HEK293T (cell line): ENCODE data around the gene UAP1.

Experiments
- CTCF ChIA-PET: fragments of 350-600 bp; formaldehyde crosslinking; extraction: SDS; loops from one replicate; lab custom pipeline; 2021; ENCODE audit warnings: antibody characterized with exemption, inconsistent platforms; lab: Yijun Ruan, JAX
- POLR2A ChIA-PET: fragments of 350-600 bp; formaldehyde crosslinking; extraction: SDS; loops from one replicate; lab custom pipeline; 2020; ENCODE audit warnings: antibody characterized with exemption, inconsistent platforms; lab: Yijun Ruan, JAX
- DNase-seq: peaks from one replicate; pipeline ENCODE4 v3.0.0; 2012; ENCODE audit warnings: mixed read lengths; ENCODE audit errors: extremely low spot score
- ARNT ChIP-seq: fragments of 450-650 bp; IDR thresholded peaks from 2 replicates; pipeline ENCODE4 v1.6.1; 2017; ENCODE audit warnings: mild to moderate bottlenecking
- BHLHE40 ChIP-seq: fragments of 450-650 bp; IDR thresholded peaks from 2 replicates; pipeline ENCODE4 v1.6.1; 2016; ENCODE audit warnings: mild to moderate bottlenecking, moderate library complexity, borderline replicate concordance
- CTBP1 ChIP-seq: fragments of 450-650 bp; IDR thresholded peaks from 2 replicates; pipeline ENCODE4 v1.6.1; 2016; ENCODE audit warnings: borderline replicate concordance
- ELF4 ChIP-seq: fragments of 450-650 bp; IDR thresholded peaks from 2 replicates; pipeline ENCODE4 v1.6.1; 2017; ENCODE audit warnings: antibody characterized with exemption
- FOXA1 ChIP-seq: fragments of 450-650 bp; IDR thresholded peaks from 2 replicates; pipeline ENCODE4 v1.6.1; 2016; ENCODE audit warnings: mild to moderate bottlenecking
- FOXK2 ChIP-seq: fragments of 450-650 bp; IDR thresholded peaks from 2 replicates; pipeline ENCODE4 v1.6.1; 2016; ENCODE audit warnings: mild to moderate bottlenecking
- FOXM1 ChIP-seq: fragments of 450-650 bp; IDR thresholded peaks from 2 replicates; pipeline ENCODE4 v1.6.1; 2017; ENCODE audit warnings: mild to moderate bottlenecking, borderline replicate concordance
- HDGF ChIP-seq: fragments of 450-650 bp; IDR thresholded peaks from 2 replicates; pipeline ENCODE4 v1.6.1; 2017; ENCODE audit warnings: antibody characterized with exemption, borderline replicate concordance
- L3MBTL2 ChIP-seq: fragments of 450-650 bp; conservative IDR thresholded peaks from 2 replicates; pipeline ENCODE4 v1.6.1; 2016; ENCODE audit warnings: mild to moderate bottlenecking
- LEF1 ChIP-seq: fragments of 450-650 bp; IDR thresholded peaks from 2 replicates; pipeline ENCODE4 v1.6.1; 2017; ENCODE audit warnings: mild to moderate bottlenecking, borderline replicate concordance
- NFRKB ChIP-seq: fragments of 450-650 bp; IDR thresholded peaks from 2 replicates; pipeline ENCODE4 v1.6.1; 2016; ENCODE audit warnings: mild to moderate bottlenecking, moderate library complexity
- SP1 ChIP-seq: fragments of 450-650 bp; IDR thresholded peaks from 2 replicates; pipeline ENCODE4 v1.6.1; 2017
- SUZ12 ChIP-seq: fragments of 450-650 bp; IDR thresholded peaks from 2 replicates; pipeline ENCODE4 v1.6.1; 2016; ENCODE audit warnings: mild to moderate bottlenecking
- TARDBP ChIP-seq: fragments of 450-650 bp; IDR thresholded peaks from 2 replicates; pipeline ENCODE4 v1.6.1; 2016
- ZNF384 ChIP-seq: fragments of 450-650 bp; IDR thresholded peaks from 2 replicates; pipeline ENCODE4 v1.6.1; 2016
- TF ChIP-seq, protein P1 (sequence below): fragments of 450-650 bp; IDR thresholded peaks from 2 replicates; pipeline ENCODE4 v1.6.1; 2016

UAP1 gene

DNA sequence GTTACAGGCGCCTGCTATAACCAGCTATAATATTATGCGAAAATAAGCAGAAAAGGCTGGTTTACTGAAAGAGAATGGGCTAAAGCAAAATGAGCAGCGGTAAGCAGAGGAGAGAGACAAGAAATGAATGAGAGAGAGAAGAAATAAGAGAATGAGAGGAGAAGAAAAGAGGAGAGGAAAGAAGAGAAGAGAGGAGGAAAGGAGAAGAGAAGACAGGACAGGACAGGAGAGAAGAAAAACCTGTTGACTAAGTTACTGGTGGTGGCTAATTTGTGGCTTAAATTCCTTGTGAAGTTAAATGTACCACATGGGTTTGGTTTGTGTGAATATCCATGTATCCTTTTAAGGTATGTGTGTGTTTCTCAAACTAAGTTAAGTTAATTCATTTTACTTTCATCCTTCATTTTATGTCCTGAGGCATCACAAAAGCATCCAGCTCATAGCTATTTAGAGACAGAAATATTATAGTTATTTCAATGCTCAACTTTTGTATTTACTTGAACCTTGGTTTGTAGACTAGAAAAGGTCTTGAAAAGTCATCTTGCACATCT lies 67.6 kb downstream of the UAP1 start:
- TF ChIP-seq TARDBP (no peak), L3MBTL2 (no peak), FOXA1 (no peak), ARNT (no peak), ZNF384 (no peak), FOXK2 (no peak), NFRKB (no peak), LEF1 (no peak), CTBP1 (no peak), ELF4 (no peak), BHLHE40 (no peak), FOXM1 (no peak), HDGF (no peak), SP1 (no peak), SUZ12 (no peak)
- TF ChIP-seq, protein P1, sequence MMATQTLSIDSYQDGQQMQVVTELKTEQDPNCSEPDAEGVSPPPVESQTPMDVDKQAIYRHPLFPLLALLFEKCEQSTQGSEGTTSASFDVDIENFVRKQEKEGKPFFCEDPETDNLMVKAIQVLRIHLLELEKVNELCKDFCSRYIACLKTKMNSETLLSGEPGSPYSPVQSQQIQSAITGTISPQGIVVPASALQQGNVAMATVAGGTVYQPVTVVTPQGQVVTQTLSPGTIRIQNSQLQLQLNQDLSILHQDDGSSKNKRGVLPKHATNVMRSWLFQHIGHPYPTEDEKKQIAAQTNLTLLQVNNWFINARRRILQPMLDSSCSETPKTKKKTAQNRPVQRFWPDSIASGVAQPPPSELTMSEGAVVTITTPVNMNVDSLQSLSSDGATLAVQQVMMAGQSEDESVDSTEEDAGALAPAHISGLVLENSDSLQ = no peak
- DNase-seq = no peak
- ChIA-PET CTCF (interaction anchor here (0.9 kb wide), 1 partner anchor 15 kb away, joined by 3 read pairs; no protein-coding TSS in a partner anchor), POLR2A (no interaction called here)

DNA sequence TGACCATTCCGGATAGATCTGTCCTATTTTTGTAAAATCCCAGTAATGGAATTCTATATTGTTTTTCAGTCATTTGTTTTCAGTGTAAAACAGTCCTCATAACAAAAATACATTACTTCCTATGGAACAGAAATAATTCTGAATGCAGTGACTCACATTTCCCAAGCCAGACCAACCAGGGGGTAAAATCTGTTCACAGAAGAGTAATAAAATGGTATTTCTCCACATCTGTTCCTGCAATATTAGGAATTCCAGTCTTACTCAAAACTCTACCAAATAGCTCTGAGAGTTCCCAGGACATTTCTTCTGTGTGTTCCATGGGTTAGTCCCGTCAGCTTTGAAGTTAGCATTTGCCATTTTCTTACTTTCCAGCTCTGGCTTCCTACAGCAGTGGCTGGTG lies 68.1 kb downstream of the UAP1 start:
- POLR2A ChIA-PET = no interaction called here

DNA sequence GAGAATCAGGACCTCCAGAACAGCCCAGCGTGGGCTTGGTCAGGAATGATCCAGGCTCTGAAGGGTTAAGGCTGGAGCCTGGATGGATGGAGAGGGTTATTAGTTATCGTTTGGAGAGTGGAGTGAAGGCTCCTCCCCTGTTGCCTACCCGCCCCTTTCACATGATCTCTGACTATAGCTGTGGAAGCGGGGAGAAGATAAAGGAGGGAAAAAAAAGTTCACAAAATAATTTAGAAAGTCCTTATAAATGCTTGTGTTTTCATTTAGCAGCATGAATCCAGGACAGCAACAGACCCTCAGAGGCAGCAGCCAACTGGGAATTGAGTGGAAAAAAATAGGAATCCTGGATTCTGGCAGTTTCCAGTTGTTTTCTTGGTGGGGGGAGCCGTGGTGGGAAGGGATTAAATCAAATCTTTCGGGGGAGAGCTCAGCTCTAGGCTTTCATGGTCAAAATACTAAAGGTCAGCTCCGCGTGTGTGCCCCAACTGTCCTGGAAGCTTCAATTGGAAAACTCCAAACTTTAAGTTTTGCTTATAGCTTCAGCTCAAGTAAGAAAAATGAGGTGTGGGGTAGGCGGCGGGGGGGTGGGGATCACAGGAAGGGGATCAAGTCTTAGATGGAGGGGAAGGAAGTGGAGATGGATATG lies 70.1 kb downstream of the UAP1 start:
- TF ChIP-seq SP1 = no peak
- no peak for TF ChIP-seq BHLHE40
- no peak for TF ChIP-seq FOXA1
- TF ChIP-seq LEF1 = no peak
- no peak for TF ChIP-seq L3MBTL2
- no peak for TF ChIP-seq ELF4
- no peak for TF ChIP-seq FOXM1
- TF ChIP-seq TARDBP = no peak
- no peak for TF ChIP-seq ARNT
- no peak for TF ChIP-seq SUZ12
- TF ChIP-seq FOXK2 = no peak
- TF ChIP-seq HDGF = no peak
- TF ChIP-seq NFRKB = no peak
- TF ChIP-seq, protein P1 = no peak
- TF ChIP-seq ZNF384 = no peak
- no peak for TF ChIP-seq CTBP1
- POLR2A ChIA-PET = no interaction called here
- DNase-seq = peak; percentile 65
- CTCF ChIA-PET = interaction anchor here (0.7 kb wide), 1 partner anchor 168 kb away, joined by 3 read pairs; no protein-coding TSS in a partner anchor

More for the DNA sequence above, 68.1 kb downstream of the UAP1 start:
- TF ChIP-seq HDGF (no peak), ARNT (no peak), ELF4 (no peak), FOXK2 (no peak), NFRKB (no peak), TARDBP (no peak), ZNF384 (no peak), BHLHE40 (no peak), SUZ12 (no peak), FOXA1 (no peak)
- TF ChIP-seq, protein P1 = no peak
- CTCF ChIA-PET = interaction anchor here (0.9 to 1.0 kb wide), 2 partner anchors 16 to 171 kb away, joined by 3 read pairs; no protein-coding TSS in a partner anchor
- no peak for DNase-seq

GRCh38 chr1:162632217-162632666 lies 70.7 kb downstream of the UAP1 start, which contains the start of gene DDR2:
Gene DDR2 (plus strand): TSS chr1:162632464. CDS start chr1:162719064, 86,600 bp downstream.
- ChIA-PET CTCF (interaction anchor here (0.7 kb wide), 1 partner anchor 168 kb away, joined by 3 read pairs; no protein-coding TSS in a partner anchor), POLR2A (no interaction called here)
- peak; percentile 37 for DNase-seq
- TF ChIP-seq ZNF384 = no peak
- no peak for TF ChIP-seq FOXA1

DNA sequence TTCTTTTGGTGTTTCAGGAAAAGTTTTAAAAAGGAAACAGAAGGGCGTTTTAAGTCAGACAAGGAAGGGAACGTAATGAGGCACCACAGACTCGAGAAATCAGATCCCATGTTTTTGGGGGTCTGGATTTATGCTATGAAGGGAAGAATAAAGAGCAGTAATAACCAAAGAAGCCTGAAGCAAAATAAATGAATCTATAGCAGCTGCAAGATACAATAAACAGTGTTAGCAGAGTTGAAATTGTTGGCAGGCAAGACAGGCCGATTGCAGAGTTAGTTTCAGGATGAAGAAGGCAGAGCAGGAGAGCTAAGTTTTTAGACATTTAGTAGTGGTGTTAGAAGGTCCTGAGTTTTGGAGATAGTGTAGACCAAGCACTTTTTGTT lies 71.2 kb downstream of the UAP1 start:
- DNase-seq = no peak
- CTCF ChIA-PET = no interaction called here
- POLR2A ChIA-PET = no interaction called here
- TF ChIP-seq ZNF384 (no peak), FOXK2 (no peak), FOXA1 (no peak), ARNT (no peak), FOXM1 (no peak), LEF1 (no peak), CTBP1 (no peak), TARDBP (no peak)
